Measurements from ENCODE around the gene CYRIA.

The CYRIA gene

DNA sequence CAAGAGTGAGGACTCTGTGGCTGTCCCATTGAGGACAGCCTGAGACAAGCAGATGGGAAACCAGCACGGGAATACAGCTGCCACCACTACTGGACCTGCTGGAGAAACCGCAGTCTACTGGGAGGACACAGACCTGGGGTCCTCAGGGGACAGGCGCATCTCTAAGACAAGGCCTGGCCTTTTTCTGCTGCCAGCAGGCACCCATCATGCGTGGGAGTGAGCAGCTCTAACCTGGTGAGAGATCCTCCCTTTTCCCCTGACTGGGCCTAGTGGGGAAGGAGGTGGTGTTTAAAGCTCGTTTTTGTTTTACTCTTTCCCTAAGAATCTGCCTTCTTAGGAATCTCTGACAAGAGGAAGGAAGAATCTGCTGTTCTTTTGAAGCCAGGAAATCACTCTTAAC lies 36.6 kb downstream of the CYRIA start:
- DNase-seq (ENCODE audit: low read depth): no peak

DNA sequence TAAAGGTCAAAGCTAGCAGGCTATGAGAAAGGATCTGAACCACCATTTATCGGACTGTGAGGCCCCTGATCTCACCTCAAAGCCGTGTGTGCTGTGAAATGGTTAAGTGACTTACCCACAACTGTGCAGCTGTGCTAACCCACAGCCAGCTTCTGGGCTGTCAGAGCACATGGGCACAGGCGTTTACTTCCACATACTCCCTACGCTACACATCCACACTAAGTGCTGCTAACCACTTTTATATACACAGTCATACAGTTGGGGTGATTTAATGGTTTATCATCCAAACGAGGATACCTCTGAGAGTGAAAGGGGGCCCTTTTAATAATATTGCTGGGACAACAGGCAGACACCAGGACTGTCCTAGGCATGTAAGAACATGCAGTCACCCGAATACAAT lies 37.3 kb downstream of the CYRIA start:
- DNase-seq (ENCODE audit: low read depth): no peak

GRCh38 chr2:16626997-16627605 lies 38.5 kb downstream of the CYRIA start:
- no peak for DNase-seq (ENCODE audit: low read depth)

DNA sequence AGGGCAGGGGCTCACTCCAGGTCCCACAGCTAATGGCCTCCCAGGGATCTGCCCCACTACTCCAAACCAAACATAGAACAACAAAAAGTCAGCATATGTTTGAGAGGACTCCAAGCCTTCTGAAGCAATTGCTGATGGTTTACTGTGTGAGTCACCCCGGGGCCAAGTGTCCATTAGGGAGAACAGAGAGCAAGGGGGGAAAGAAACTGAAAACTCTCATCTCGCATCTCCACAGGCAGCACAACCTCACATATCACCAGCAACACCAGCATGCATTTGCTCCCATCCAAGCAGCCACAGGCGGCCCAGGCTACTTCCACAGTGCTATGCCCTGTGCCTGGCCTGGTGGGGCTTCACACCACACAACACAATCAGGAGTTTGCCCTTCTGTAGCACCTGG lies 39.1 kb downstream of the CYRIA start:
- no peak for DNase-seq (ENCODE audit: low read depth)

DNA sequence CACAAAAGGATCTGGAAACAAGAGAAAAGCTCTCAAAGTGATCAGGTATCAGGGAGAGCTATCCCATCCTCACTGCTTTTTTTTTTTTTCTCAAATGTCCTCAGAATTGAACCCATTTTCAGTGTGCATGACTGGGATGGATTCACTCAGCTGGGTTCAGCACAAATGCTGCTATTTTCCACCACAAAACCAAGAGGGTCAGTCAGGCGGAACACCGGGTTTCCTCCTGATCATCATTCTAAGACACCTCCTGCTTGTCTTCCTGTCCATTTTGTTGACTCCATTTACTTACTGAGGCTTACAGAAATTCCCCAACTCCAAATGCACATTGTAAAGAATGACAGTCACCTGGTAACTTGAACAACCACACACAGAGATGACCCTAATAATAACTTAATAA lies 39.9 kb downstream of the CYRIA start:
- no peak for DNase-seq (ENCODE audit: low read depth)

GRCh38 chr2:16625201-16625729 lies 40.4 kb downstream of the CYRIA start:
- no peak for DNase-seq (ENCODE audit: low read depth)

DNA sequence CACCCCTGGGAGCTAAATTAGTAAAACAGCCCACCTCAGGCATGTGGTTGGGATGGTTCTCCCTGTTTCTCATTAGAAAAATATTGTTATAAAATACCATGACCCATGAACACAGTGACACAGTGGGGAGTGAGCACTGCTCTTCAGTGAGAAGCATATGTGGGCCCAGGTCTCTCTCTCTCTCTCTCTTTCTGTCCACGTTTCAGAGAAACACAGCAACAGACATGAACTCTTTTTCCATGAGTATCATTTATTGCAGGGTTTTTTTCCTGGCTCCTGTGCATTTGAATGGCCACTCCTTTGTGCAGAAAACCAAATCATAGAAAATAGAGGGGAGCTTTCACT lies 41.2 kb downstream of the CYRIA start:
- DNase-seq (ENCODE audit: low read depth): no peak

DNA sequence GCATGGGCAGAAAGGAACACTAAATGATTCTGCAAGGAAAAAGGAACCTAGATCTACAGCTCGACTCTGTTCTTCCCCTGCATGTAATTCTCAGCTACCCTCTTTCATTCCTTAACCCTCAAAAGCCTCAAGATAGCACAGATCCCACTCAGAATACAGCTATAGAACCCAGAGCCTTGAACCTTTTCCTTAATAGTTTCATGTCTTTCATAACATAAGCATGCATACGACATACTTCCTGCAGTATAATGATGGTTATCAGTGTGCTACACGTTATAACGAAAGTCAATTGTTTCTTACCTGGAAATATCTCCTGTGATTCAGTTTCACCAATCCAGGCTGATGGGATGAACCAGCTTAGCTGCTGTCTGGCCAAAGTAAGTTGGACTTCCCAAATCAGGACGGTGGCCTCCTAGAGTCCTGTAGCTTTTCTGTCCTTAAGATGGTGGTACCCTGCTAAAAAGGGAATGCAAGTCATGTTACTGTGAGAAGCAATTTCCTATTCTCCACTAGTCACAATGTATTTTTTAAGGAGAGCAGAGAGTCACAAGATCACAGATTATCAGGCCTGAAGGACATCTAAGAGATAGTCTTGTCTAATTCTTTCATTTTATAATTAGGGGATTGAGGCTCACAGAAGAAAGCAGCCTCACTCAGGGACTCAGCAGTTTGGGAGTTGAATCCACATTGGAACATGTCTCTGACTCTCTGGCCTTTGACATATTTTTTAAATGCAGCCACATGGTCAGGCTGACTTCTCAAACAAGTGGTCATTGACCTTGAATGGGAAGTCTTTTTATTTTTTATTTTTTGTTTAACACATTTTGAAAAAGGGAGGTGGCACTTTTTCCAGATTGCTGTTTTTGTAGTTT lies 41.8 kb downstream of the CYRIA start:
- no peak for DNase-seq (ENCODE audit: low read depth)

GRCh38 chr2:16623031-16623430 lies 42.6 kb downstream of the CYRIA start:
- no peak for DNase-seq (ENCODE audit: low read depth)

- no peak for DNase-seq (ENCODE audit: low read depth)
These were observed 43.1 kb downstream of the CYRIA start for GRCh38 chr2:16622399-16622968.

GRCh38 chr2:16621316-16621715 lies 44.3 kb downstream of the CYRIA start:
- DNase-seq (ENCODE audit: low read depth): no peak

- DNase-seq (ENCODE audit: low read depth): no peak
These were observed 45.0 kb downstream of the CYRIA start for GRCh38 chr2:16620590-16620989.

DNA sequence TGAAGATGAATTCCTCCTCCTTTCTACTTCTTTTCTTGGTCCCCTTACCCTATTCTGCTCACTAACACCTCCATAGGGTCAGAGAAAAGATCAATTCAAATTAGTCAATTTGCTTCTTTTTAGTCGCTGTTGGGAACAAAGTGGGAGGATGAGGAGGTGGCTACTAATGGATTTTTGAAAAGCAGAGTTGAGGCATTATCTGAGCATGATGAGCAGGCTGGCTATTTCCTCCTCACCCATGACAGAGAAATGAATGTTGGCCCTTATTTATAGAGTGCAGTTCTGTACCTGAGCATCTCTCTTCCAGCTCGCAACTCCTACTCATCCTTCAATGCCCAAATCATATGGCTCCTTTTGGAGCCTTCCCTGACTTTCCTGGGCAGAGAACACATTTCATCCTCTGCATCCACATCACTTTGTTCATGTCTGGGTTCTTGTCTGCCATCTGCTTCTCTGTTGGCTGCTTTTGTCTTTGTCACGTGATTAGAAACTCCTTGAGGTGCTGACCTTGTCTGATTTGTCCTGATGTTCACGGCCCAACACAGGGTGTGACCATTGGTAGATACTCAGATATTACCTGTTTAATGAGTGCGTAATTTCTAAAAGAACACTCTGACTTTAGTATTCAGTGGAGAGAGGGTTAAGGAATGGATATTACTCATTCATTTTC lies 45.9 kb downstream of the CYRIA start:
- no peak for DNase-seq (ENCODE audit: low read depth)

DNA sequence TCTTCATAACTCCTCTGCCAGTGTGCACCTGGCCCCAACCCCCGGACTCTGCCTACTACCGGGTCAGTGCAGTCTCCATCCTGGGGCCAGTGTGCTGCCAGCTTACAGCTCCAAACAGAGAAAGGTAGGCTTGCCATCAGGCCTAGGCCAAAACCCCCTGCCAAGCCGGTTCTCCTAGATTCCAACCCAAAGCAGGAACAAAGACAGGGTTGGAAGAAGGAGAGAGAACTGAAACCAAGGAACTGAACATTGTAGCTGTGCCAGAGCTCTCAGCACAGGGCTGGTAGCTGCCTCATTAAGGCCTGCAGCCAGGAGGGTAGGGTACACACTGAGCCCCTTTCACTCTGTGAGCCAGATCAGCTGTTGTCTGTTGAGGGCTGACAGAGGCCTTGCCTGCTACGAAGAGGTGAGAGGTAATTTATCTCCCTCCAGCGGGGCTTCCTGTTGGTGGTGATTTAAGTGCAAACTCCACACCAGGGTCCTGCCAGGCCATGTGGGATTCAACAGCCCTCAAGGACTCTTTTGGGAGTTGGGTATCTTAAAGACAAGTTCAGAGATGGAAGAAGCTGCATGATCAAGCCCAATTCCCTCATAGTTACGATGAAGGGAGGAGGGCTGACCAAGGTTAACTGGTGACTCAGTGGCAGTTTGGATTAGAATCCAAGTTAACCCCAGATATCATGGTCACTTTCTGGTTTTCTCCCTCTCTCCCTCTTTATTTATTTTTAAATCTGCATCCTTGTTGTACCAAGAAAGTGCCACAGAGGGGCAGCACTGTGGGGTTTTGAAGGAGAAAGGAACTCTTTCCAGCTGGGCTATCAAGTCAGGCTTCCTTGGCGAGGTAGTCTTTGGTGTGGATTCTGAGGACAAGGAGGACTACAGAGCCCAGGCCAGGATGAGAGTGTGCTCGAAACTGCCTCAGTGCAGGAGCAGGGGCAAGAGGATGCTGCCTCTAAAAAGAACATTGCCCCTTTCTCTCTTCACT lies 48.1 kb downstream of the CYRIA start:
- no peak for DNase-seq (ENCODE audit: low read depth)

Data from stimulated activated CD8-positive, alpha-beta memory T cell treated with anti-CD3 and anti-CD28 coated beads, Interleukin-15, amount 100 ng/mL, for 24 hours (primary cell).